ENCODE measurements around the gene TMEM184C.
A peak's percentile ranks its signal among the peaks of the same experiment; 100 is the strongest.

TMEM184C gene

GRCh38 chr4:147704846-147705245 lies 87.6 kb downstream of the TMEM184C start:
- no peak for DNase-seq (ENCODE audit: low read depth)
- no peak for TF ChIP-seq CTCF (IDR thresholded peaks at IDR 0.05; ENCODE audit: control insufficient read depth, extremely low read depth, insufficient read depth)
- H3K4me3 ChIP-seq (ENCODE audit: low read depth, low read length), result no peak overlapping the region

- peak; percentile 80 for TF ChIP-seq CTCF (IDR thresholded peaks at IDR 0.05; ENCODE audit: control insufficient read depth, extremely low read depth, insufficient read depth)
- DNase-seq (ENCODE audit: low read depth), result no peak
- H3K4me3 ChIP-seq (ENCODE audit: low read depth, low read length), result no peak overlapping the region
Observed at GRCh38 chr4:147707892-147708672, 90.9 kb downstream of the TMEM184C start.

- DNase-seq (ENCODE audit: low read depth), result no peak
- H3K4me3 ChIP-seq (ENCODE audit: low read depth, low read length), result no peak overlapping the region
- TF ChIP-seq CTCF (IDR thresholded peaks at IDR 0.05; ENCODE audit: control insufficient read depth, extremely low read depth, insufficient read depth), result no peak
Observed at GRCh38 chr4:147709999-147710398, 92.8 kb downstream of the TMEM184C start.

- DNase-seq (ENCODE audit: low read depth), result no peak
- H3K4me3 ChIP-seq (ENCODE audit: low read depth, low read length), result no peak overlapping the region
- no peak for TF ChIP-seq CTCF (IDR thresholded peaks at IDR 0.05; ENCODE audit: control insufficient read depth, extremely low read depth, insufficient read depth)
Observed at GRCh38 chr4:147714575-147715401, 97.6 kb downstream of the TMEM184C start.

- H3K4me3 ChIP-seq (ENCODE audit: low read depth, low read length), result no peak overlapping the region
- no peak for DNase-seq (ENCODE audit: low read depth)
- no peak for TF ChIP-seq CTCF (IDR thresholded peaks at IDR 0.05; ENCODE audit: control insufficient read depth, extremely low read depth, insufficient read depth)
Observed at GRCh38 chr4:147717878-147718277, 100.7 kb downstream of the TMEM184C start.

All from LNCaP clone FGC (cell line).